HepG2 (cell line): ENCODE results near the gene BOLL. TPM values are rescaled to one million over a fixed set of nuclear protein-coding genes. Genes with fewer than 3 reads are reported as not detected.

Experiments used
- ATAC-seq: fragments of 200-7000 bp; cut with Tn5 transposase; 3 replicates; pipeline ENCODE4 v1.9.1; 2020; ENCODE audit warnings: mild to moderate bottlenecking, moderate library complexity
- BruUV-seq: library from RNA; stranded (reverse); fragments of 400-500 nt; replicated peaks from 2 replicates; lab custom pipeline; 2021; lab: Mats Ljungman, UMichigan
- CTCF ChIA-PET: fragments of 300-600 bp; formaldehyde crosslinking; extraction: SDS; loops from one replicate; lab custom pipeline; 2021; ENCODE audit warnings: low total read pairs, inconsistent platforms, low intra/inter-chr PET ratio; lab: Yijun Ruan, JAX
- POLR2A ChIA-PET: fragments of 350-600 bp; sonication (Branson Sonifier 250); formaldehyde crosslinking; loops from one replicate; lab custom pipeline; 2020; ENCODE audit warnings: antibody characterized with exemption, inconsistent platforms; lab: Yijun Ruan, JAX
- DNase-seq: peaks from one replicate; pipeline ENCODE4 v3.0.0-alpha.2; 2015; ENCODE audit warnings: low spot score
- FAIRE-seq: peaks from 3 replicates; lab custom pipeline; 2011; peaks lifted over from hg19 to GRCh38; lab: Jason Lieb, UNC
- H2AFZ ChIP-seq: one replicate; pipeline ENCODE4 v1.6.1; 2011; ENCODE audit warnings: low read length, inconsistent platforms
- H3K27ac ChIP-seq: fragments of 300-600 bp; 3 replicates; pipeline ENCODE4 v1.8.0; 2011; ENCODE audit warnings: mixed run types, mild to moderate bottlenecking, mixed read lengths, low read length, inconsistent platforms; ENCODE audit not compliant: insufficient read depth; ENCODE audit errors: extremely low read length
- H3K27me3 ChIP-seq, 2 experiments: fragments of 200-600 bp in 1 of 2; 2 replicates in 1 of 2; 3 replicates in 1 of 2; pipeline versions ENCODE4 v1.6.0 to v1.8.0; 2011; ENCODE audit warnings: low read length in 2 of 2, mild to moderate bottlenecking in 2 of 2, moderate library complexity in 2 of 2, inconsistent platforms in 1 of 2; ENCODE audit not compliant: insufficient read depth in 2 of 2, control insufficient read depth in 1 of 2
- H3K36me3 ChIP-seq, 2 experiments: fragments of 200-600 bp in 1 of 2; replicated peaks in 1 of 2; 2 replicates in 1 of 2; 3 replicates in 1 of 2; pipeline versions ENCODE4 v1.5.1 to v1.8.0; 2011; ENCODE audit warnings: low read length in 2 of 2, inconsistent platforms in 1 of 2; ENCODE audit not compliant: insufficient read depth in 2 of 2, control insufficient read depth in 1 of 2
- H3K4me1 ChIP-seq: 2 replicates; pipeline ENCODE4 v1.5.1; 2012; ENCODE audit warnings: low read length, inconsistent platforms; ENCODE audit not compliant: insufficient read depth
- H3K4me2 ChIP-seq: 2 replicates; pipeline ENCODE4 v1.6.0; 2011; ENCODE audit warnings: low read depth, low read length, inconsistent platforms
- H3K4me3 ChIP-seq, 3 experiments: fragments of 200-600 bp in 1 of 3; sonication (generic), shearing (Covaris generic) in 1 of 3; replicated peaks in 1 of 3; 2 replicates each; pipeline ENCODE4 v1.5.1; 2011 to 2016; ENCODE audit warnings: low read length in 3 of 3, inconsistent platforms in 2 of 3, low read depth in 2 of 3, mild to moderate bottlenecking in 2 of 3, control low read depth in 1 of 3, mixed read lengths in 1 of 3; ENCODE audit not compliant: insufficient read depth in 1 of 3
- H3K79me2 ChIP-seq: one replicate; pipeline ENCODE4 v1.6.1; 2011; ENCODE audit warnings: low read length, inconsistent platforms; ENCODE audit not compliant: insufficient read depth
- H3K9ac ChIP-seq: 2 replicates; pipeline ENCODE4 v1.6.0; 2011; ENCODE audit warnings: mild to moderate bottlenecking, low read depth, low read length, inconsistent platforms; ENCODE audit not compliant: insufficient read depth
- H3K9me3 ChIP-seq: 2 replicates; pipeline ENCODE4 v1.5.1; 2012; ENCODE audit warnings: mild to moderate bottlenecking, low read length
- H4K20me1 ChIP-seq: 2 replicates; pipeline ENCODE4 v1.6.0; 2011; ENCODE audit warnings: inconsistent platforms, mild to moderate bottlenecking, low read length, moderate library complexity; ENCODE audit not compliant: insufficient read depth
- BCL6 ChIP-seq: IDR thresholded peaks from 2 replicates; pipeline ENCODE4 v1.6.1; 2016; ENCODE audit warnings: missing genetic modification reagents, missing compliant biosample characterization
- ELF3 ChIP-seq: IDR thresholded peaks from 2 replicates; pipeline ENCODE4 v1.6.1; 2016; ENCODE audit warnings: missing genetic modification reagents, missing compliant biosample characterization
- PAWR ChIP-seq: sonication (generic); formaldehyde crosslinking; IDR thresholded peaks from 2 replicates; pipeline ENCODE4 v1.4.0; 2020; ENCODE audit warnings: missing genetic modification reagents, mild to moderate bottlenecking, borderline replicate concordance
- RBAK ChIP-seq: sonication (generic); formaldehyde crosslinking; IDR thresholded peaks from 2 replicates; pipeline ENCODE4 v1.5.1; 2020; ENCODE audit warnings: mild to moderate bottlenecking, missing genetic modification reagents
- THAP7 ChIP-seq: sonication (generic); formaldehyde crosslinking; IDR thresholded peaks from 2 replicates; pipeline ENCODE4 v1.8.1; 2023; ENCODE audit warnings: mild to moderate bottlenecking, missing genetic modification reagents
- THYN1 ChIP-seq: sonication (generic); formaldehyde crosslinking; IDR thresholded peaks from 2 replicates; pipeline ENCODE4 v1.8.1; 2023; ENCODE audit warnings: low read depth, mild to moderate bottlenecking, moderate library complexity, missing genetic modification reagents, borderline replicate concordance
- ZBTB26 ChIP-seq: IDR thresholded peaks from 2 replicates; pipeline ENCODE4 v1.6.1; 2016; ENCODE audit warnings: missing compliant biosample characterization, missing genetic modification reagents, borderline replicate concordance
- ZBTB33 ChIP-seq: sonication (generic); formaldehyde crosslinking; IDR thresholded peaks from 2 replicates; pipeline ENCODE4 v1.4.0; 2020; ENCODE audit warnings: missing genetic modification reagents
- ZNF510 ChIP-seq: sonication (generic); formaldehyde crosslinking; IDR thresholded peaks from 2 replicates; pipeline ENCODE4 v1.4.0; 2020; ENCODE audit warnings: low read depth, mild to moderate bottlenecking, missing genetic modification reagents
- ZNF639 ChIP-seq: conservative IDR thresholded peaks from 2 replicates; pipeline ENCODE4 v1.6.1; 2018; ENCODE audit warnings: missing genetic modification reagents
- ZSCAN29 ChIP-seq: sonication (generic); formaldehyde crosslinking; conservative IDR thresholded peaks from 2 replicates; pipeline ENCODE4 v1.4.0; 2020; ENCODE audit warnings: mild to moderate bottlenecking, missing genetic modification reagents
- ZXDC ChIP-seq: sonication (generic); formaldehyde crosslinking; IDR thresholded peaks from 2 replicates; pipeline ENCODE4 v1.5.0; 2020; ENCODE audit warnings: mild to moderate bottlenecking, missing genetic modification reagents
- WGBS: methylation state at CpG from one replicate; pipeline ENCODE4 v1.1.6; 2017; ENCODE audit warnings: low lambda C conversion rate; 5-methylcytosine and 5-hydroxymethylcytosine counted together
- in situ Hi-C: cut with HindIII; loops from 2 replicates; pipeline ENCODE4 v1.10.0; 2017; ENCODE audit warnings: low pct_unique_long_range_greater_than_20kb; ENCODE audit not compliant: extremely low pct_ligation_motif_present
- intact Hi-C: fragments of 100-400 bp; cut with micrococcal nuclease; formaldehyde crosslinking; loops from one replicate; pipeline ENCODE4 v1.10.0; 2022; ENCODE audit not compliant: unreplicated experiment
- polyA plus RNA-seq, 8 experiments: library from polyadenylated mRNA; depleted of rRNA in 3 of 8; stranded (reverse) in 7 of 8; unstranded in 1 of 8; fragments of >200 nt; fragmentation: Illumina TruSeq in 4 of 8; extraction: Trizol in 4 of 8; gene quantifications; 2 replicates each; pipeline versions ENCODE4 v1.2.1 to v1.2.3, GENCODE V29; 2011 to 2016; ENCODE audit warnings: low read depth in 4 of 8, missing spikeins in 1 of 8, mixed read lengths in 1 of 8; ENCODE audit not compliant: insufficient read depth in 1 of 8
- total RNA-seq, 5 experiments: library from RNA; depleted of rRNA; stranded (reverse); fragments of >200 nt; fragmentation: Illumina TruSeq; extraction: Trizol; gene quantifications; 2 replicates each; pipeline ENCODE4 v1.2.3, GENCODE V29; 2016; ENCODE audit warnings: low read depth in 1 of 5

Gene BOLL
- total and polyA plus RNA-seq, 2 of the 13 experiments (the other 11 are each of a cell fraction or from before 2014, with no cell fraction given), result not detected

- TF ChIP-seq ZBTB33 (CRISPR knock-in tag), result peak; percentile 86
- TF ChIP-seq ELF3, result no peak
These were observed 1.1 kb upstream of the BOLL start (continued) for GRCh38 chr2:197786010-197786877.

GRCh38 chr2:197782126-197782525 lies 3.0 kb downstream of the BOLL start:
- Histone ChIP-seq H3K4me1 (no peaks in the 10 kb centered on the region), H3K4me3 (no peak overlapping the region), H3K27ac (no peak overlapping the region), H3K79me2 (no peaks in the 10 kb centered on the region), H3K36me3 (no peaks in the 10 kb centered on the region), H2AFZ (no peak overlapping the region), H4K20me1 (no peaks in the 10 kb centered on the region), H3K27me3 (no peaks in the 10 kb centered on the region), H3K9me3 (no peaks in the 10 kb centered on the region), H3K9ac (no peak overlapping the region), H3K4me2 (no peak overlapping the region)
- in situ Hi-C loops (no loop called here), intact Hi-C loops (no loop called here)
- ChIA-PET CTCF (no interaction called here), POLR2A (no interaction called here)
- ATAC-seq (no peak), DNase-seq (no peak), FAIRE-seq (no peak)
- BruUV-seq, result no TSS peak
- 3% methylated on average over 1 of the region's 1 CpG for WGBS
- TF ChIP-seq PAWR, result no peak
- no peak for TF ChIP-seq ZBTB26 (CRISPR knock-in tag)
- TF ChIP-seq ZNF639 (CRISPR knock-in tag), result no peak
- no peak for TF ChIP-seq ZXDC (CRISPR knock-in tag)
- TF ChIP-seq ZSCAN29 (CRISPR knock-in tag), result no peak
- TF ChIP-seq BCL6, result no peak
- TF ChIP-seq RBAK, result no peak
- TF ChIP-seq ZNF510, result no peak
- TF ChIP-seq THYN1 (CRISPR knock-in tag), result no peak
- no peak for TF ChIP-seq THAP7
